Nephron progenitor cell (in vitro differentiated cells): ENCODE results near the gene TXNDC16.
"Not testable (repeated sequence)": the region's sequence is repeated elsewhere in the genome, so short reads cannot be mapped to it uniquely, and the experiment has no call there.

Experiments
- DNase-seq: peaks from one replicate; pipeline ENCODE4 v3.0.0; 2021
- H3K27ac Mint-ChIP-seq: 2 replicates; pipeline ENCODE4 v1.8.0; 2021; ENCODE audit warnings: mild to moderate bottlenecking, moderate library complexity, mixed read lengths
- H3K27me3 Mint-ChIP-seq: 2 replicates; pipeline ENCODE4 v1.8.0; 2021; ENCODE audit warnings: mild to moderate bottlenecking, low read depth, mixed read lengths; ENCODE audit not compliant: poor library complexity
- H3K36me3 Mint-ChIP-seq: 2 replicates; pipeline ENCODE4 v1.8.0; 2021; ENCODE audit warnings: low read depth, mixed read lengths
- H3K4me1 Mint-ChIP-seq: 2 replicates; pipeline ENCODE4 v1.8.0; 2021; ENCODE audit warnings: mixed read lengths
- H3K4me3 Mint-ChIP-seq: 2 replicates; pipeline ENCODE4 v1.8.0; 2021; ENCODE audit warnings: mild to moderate bottlenecking, moderate library complexity, mixed read lengths
- H3K9me3 Mint-ChIP-seq: 2 replicates; pipeline ENCODE4 v1.8.0; 2021; ENCODE audit warnings: mild to moderate bottlenecking, moderate library complexity, mixed read lengths
- TF ChIP-seq, protein P1 (sequence below): fragments of 200-600 bp; sonication (generic); IDR thresholded peaks from 2 replicates; pipeline ENCODE4 v1.5.0; 2021; ENCODE audit warnings: antibody characterized with exemption

TXNDC16 gene

DNA sequence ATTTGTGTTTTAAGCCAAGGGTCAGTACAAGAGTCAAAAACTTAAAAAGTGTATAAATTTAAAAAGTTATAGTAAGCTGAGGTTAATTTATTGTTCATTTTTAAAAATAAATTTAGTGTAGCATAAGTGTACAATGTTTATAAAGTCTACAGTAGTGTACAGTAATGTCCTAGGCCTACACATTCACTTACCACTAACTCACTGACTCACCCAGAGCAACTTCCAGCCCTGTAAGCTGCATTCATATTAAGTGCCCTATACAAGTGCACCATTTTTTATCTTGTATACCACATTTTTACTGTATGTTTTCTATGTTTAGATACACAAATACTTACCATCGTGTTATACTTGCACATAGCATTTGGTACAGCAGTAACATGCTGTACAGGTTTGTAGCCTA, 38.0 kb upstream of the TXNDC16 start:
- H3K27me3 Mint-ChIP-seq: peaks cover 3% of the 10 kb centered on the region
- H3K4me1 Mint-ChIP-seq: peaks cover 10% of the 10 kb centered on the region
- H3K9me3 Mint-ChIP-seq: peaks cover 41% of the 10 kb centered on the region
- TF ChIP-seq, protein P1, sequence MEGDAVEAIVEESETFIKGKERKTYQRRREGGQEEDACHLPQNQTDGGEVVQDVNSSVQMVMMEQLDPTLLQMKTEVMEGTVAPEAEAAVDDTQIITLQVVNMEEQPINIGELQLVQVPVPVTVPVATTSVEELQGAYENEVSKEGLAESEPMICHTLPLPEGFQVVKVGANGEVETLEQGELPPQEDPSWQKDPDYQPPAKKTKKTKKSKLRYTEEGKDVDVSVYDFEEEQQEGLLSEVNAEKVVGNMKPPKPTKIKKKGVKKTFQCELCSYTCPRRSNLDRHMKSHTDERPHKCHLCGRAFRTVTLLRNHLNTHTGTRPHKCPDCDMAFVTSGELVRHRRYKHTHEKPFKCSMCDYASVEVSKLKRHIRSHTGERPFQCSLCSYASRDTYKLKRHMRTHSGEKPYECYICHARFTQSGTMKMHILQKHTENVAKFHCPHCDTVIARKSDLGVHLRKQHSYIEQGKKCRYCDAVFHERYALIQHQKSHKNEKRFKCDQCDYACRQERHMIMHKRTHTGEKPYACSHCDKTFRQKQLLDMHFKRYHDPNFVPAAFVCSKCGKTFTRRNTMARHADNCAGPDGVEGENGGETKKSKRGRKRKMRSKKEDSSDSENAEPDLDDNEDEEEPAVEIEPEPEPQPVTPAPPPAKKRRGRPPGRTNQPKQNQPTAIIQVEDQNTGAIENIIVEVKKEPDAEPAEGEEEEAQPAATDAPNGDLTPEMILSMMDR: no peak
- DNase-seq: no peak
- no peak overlapping the region for H3K27ac Mint-ChIP-seq
- H3K36me3 Mint-ChIP-seq: peaks cover 38% of the 10 kb centered on the region
- H3K4me3 Mint-ChIP-seq: no peak overlapping the region

DNA sequence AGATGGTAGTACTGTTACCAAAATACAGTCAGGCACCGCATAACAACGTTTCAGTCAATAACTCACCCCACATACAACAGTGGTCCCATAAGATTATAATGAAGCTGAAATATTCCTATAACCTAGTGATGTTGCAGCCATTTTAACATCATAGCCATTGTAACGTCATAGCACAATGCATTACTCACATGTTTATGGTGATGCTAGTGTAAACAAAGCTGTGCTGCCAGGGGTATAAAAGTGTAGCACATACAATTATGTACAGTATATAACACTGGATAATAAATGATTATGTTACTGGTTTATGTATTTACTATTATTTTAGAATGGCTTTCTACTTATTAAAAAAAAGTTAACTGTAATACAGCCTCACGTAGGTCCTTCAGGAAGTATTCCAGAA, 37.3 kb upstream of the TXNDC16 start:
- no peak overlapping the region for H3K4me3 Mint-ChIP-seq
- H3K36me3 Mint-ChIP-seq: peaks cover 33% of the 10 kb centered on the region
- peaks cover 5% of the 10 kb centered on the region for H3K27me3 Mint-ChIP-seq
- H3K4me1 Mint-ChIP-seq: peaks cover 10% of the 10 kb centered on the region
- peaks cover 35% of the 10 kb centered on the region for H3K9me3 Mint-ChIP-seq
- TF ChIP-seq, protein P1: no peak
- DNase-seq: no peak
- no peak overlapping the region for H3K27ac Mint-ChIP-seq

DNA sequence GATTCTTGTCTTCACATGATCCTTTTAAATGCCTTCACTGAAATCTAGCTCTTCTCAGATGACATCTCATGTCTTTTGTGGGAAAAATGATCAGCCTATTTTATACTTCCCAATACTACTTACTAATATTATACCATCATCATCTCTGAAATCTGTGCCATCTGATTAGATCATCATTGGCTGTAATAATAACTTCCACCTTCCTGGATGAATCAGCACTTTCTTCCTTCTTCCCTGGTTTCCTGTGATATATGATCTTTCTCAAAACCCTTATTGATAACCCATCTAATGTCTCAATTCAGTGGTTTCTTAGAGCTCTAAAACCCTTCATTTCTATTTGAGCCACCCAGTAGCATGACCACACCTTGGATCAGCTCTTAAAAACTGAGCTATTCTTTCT, 31.2 kb upstream of the TXNDC16 start:
- no peaks in the 10 kb centered on the region for H3K36me3 Mint-ChIP-seq
- no peak overlapping the region for H3K4me3 Mint-ChIP-seq
- TF ChIP-seq, protein P1: no peak
- H3K9me3 Mint-ChIP-seq: no peaks in the 10 kb centered on the region
- H3K27me3 Mint-ChIP-seq: peaks cover 5% of the 10 kb centered on the region
- H3K27ac Mint-ChIP-seq: no peak overlapping the region
- peaks cover 10% of the 10 kb centered on the region for H3K4me1 Mint-ChIP-seq
- no peak for DNase-seq

DNA sequence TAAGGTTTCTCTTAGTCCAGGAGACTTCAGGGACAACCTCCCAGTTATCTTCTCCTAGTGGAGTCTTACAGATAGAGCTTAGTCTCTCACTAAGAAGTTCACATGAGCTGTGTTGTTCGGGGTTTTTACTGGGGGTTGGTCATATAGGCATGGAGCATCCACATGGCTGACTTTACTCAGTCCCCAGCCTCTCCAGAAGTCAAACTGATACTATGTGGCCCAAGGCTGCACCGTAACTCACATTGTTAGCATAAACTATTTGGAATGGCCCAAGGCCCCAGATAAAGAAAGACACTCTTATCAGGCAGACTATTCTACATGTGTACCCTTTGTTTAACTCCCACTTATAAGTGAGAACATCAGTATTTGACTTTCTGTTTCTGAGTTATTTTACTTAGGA, 23.6 kb upstream of the TXNDC16 start:
- DNase-seq: no peak
- TF ChIP-seq, protein P1: no peak

DNA sequence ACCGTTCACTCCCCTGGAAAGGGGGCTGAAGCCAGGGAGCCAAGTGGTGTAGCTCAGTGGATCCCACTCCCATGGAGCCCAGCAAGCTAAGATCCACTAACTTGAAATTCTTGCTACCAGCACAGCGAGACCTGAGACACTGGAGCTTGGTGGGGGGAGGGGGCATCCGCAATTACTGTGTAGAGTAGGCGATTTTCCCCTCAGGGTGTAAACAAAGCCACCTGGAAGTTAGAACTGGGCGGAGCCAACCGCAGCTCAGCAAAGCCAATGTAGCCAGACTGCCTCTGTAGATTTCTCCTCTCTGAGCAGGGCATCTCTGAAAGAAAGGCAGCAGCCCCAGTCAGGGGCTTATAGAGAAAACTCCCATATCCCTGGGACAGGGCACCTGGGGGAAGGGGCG, 16.1 kb upstream of the TXNDC16 start:
- Mint-ChIP-seq H3K9me3 (peaks cover 49% of the 10 kb centered on the region), H3K36me3 (peaks cover 25% of the 10 kb centered on the region)
- not testable (repeated sequence) for H3K4me1 Mint-ChIP-seq, DNase-seq, H3K27ac Mint-ChIP-seq, H3K4me3 Mint-ChIP-seq, H3K27me3 Mint-ChIP-seq

More for the DNA sequence above, 23.6 kb upstream of the TXNDC16 start:
- Mint-ChIP-seq H3K36me3 (peaks cover 3% of the 10 kb centered on the region), H3K4me3 (no peak overlapping the region), H3K27me3 (no peaks in the 10 kb centered on the region), H3K27ac (no peak overlapping the region), H3K4me1 (no peaks in the 10 kb centered on the region), H3K9me3 (peaks cover 40% of the 10 kb centered on the region)

DNA sequence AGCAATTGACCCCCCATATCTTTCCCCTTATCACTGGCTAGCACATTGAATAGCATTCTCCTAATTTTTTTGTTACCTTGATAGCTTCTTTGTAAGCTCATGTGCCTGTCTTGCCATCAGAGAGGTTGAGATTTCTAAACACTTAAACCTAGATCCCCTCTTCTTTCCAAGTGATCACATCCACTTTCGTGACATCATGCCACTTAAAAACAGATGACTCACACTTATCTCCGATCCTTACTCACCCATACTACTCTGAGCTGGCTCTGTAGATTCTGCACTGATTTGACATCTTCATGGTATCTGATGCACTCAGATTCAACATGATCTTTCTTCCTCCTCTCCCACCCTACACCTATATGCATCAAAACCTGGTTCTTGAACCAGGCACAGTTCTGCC, 10.8 kb upstream of the TXNDC16 start:
- DNase-seq: no peak
- peaks cover 11% of the 10 kb centered on the region for H3K36me3 Mint-ChIP-seq
- H3K9me3 Mint-ChIP-seq: peaks cover 13% of the 10 kb centered on the region
- no peak overlapping the region for H3K27ac Mint-ChIP-seq
- peaks cover 5% of the 10 kb centered on the region for H3K27me3 Mint-ChIP-seq
- H3K4me1 Mint-ChIP-seq: no peaks in the 10 kb centered on the region
- H3K4me3 Mint-ChIP-seq: no peak overlapping the region
- TF ChIP-seq, protein P1: no peak
